ENCODE measurements around the gene CYLD. TPM values are rescaled to one million over a fixed set of nuclear protein-coding genes. Genes with fewer than 3 reads are reported as not detected.

The CYLD gene
- total RNA-seq, 2 donors from 2014 or later, result 28.1 to 30.2 TPM

DNA sequence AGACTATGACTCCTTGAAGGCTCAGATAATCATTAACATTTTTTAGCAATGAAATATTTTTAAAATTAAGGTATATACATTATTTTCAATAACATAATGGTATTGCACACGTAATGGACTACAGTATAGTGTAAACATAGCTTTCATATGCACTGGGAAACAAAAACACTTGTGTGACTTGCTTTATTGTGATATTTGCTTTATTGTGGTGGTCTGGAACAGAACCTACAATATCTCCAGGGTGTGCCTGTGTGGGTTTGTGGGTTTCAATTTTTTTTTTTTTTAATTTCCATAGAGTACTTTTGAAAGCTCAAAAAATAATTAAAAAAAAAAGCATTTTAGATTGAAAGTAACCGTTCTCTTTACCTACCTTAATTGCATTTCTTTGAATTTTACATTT, 25.3 kb downstream of the CYLD start:
- no peak for DNase-seq (ENCODE audit: low spot score)
- Histone ChIP-seq H3K27me3 (replicated peaks; ENCODE audit: insufficient read depth) (no peaks in the 10 kb centered on the region), H3K9me3 (no peaks in the 10 kb centered on the region), H3K4me1 (replicated peaks) (no peaks in the 10 kb centered on the region), H3K27ac (no peak overlapping the region), H3K36me3 (peaks cover 0 to 5% of the 10 kb centered on the region in 2 donors), H3K4me3 (no peak overlapping the region)
- intact Hi-C loops (cut with DNase I), result no loop called here
- WGBS, result 94% methylated on average over 2 of the region's 2 CpGs
- TF ChIP-seq POLR2A (IDR thresholded peaks at IDR 0.05) (no peak), POLR2AphosphoS5 (IDR thresholded peaks at IDR 0.05) (no peak)
- TF ChIP-seq, protein P1, sequence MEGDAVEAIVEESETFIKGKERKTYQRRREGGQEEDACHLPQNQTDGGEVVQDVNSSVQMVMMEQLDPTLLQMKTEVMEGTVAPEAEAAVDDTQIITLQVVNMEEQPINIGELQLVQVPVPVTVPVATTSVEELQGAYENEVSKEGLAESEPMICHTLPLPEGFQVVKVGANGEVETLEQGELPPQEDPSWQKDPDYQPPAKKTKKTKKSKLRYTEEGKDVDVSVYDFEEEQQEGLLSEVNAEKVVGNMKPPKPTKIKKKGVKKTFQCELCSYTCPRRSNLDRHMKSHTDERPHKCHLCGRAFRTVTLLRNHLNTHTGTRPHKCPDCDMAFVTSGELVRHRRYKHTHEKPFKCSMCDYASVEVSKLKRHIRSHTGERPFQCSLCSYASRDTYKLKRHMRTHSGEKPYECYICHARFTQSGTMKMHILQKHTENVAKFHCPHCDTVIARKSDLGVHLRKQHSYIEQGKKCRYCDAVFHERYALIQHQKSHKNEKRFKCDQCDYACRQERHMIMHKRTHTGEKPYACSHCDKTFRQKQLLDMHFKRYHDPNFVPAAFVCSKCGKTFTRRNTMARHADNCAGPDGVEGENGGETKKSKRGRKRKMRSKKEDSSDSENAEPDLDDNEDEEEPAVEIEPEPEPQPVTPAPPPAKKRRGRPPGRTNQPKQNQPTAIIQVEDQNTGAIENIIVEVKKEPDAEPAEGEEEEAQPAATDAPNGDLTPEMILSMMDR (IDR thresholded peaks at IDR 0.05), result no peak

DNA sequence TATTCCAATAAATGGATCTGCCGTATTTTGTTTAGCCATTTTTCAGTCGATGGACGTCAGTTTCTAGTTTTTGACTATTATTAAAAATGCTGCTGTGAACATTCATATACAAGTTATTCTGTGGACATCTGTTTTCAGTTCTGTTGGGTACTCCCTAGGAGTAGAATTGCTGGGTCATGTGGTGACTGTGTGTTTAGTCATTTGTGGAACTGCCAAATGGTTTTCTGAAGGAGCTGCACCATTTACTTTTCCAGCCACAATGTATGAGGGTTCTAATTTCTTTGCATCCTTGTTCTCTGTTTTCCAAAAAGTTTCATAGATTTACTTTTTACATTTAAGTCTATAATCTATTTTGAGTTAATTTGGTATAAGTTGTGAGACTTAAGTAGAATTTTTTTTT, 29.5 kb downstream of the CYLD start:
- intact Hi-C loops (cut with DNase I), result no loop called here
- Histone ChIP-seq H3K9me3 (no peaks in the 10 kb centered on the region), H3K36me3 (no peaks in the 10 kb centered on the region), H3K4me1 (replicated peaks) (no peaks in the 10 kb centered on the region), H3K4me3 (no peak overlapping the region), H3K27ac (no peak overlapping the region), H3K27me3 (replicated peaks; ENCODE audit: insufficient read depth) (no peaks in the 10 kb centered on the region)
- WGBS, result 94% methylated on average over 3 of the region's 3 CpGs
- TF ChIP-seq, protein P1 (IDR thresholded peaks at IDR 0.05), result no peak
- TF ChIP-seq POLR2AphosphoS5 (IDR thresholded peaks at IDR 0.05) (no peak), POLR2A (IDR thresholded peaks at IDR 0.05) (no peak)
- no peak for DNase-seq (ENCODE audit: low spot score)

DNA sequence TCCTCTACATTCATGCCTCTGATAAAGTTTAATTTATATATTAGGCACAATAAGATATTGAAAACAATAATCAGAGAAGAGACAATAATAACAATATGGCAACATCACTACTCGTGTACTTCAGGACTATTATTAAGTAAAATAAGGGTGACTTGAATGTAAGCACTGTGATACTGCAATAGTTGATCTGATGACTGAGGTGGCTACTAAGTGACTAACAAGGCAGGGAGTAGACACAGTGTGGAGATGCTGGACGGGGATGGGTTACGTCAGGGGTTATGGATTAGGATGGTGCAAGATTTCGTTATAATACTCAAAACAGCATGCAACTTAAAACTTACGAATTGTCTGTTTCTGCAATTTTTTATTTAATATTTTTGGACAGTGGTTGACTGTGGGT, 32.5 kb downstream of the CYLD start:
- H3K27me3 ChIP-seq (replicated peaks; ENCODE audit: insufficient read depth), result no peaks in the 10 kb centered on the region
- no peaks in the 10 kb centered on the region for H3K9me3 ChIP-seq
- no peaks in the 10 kb centered on the region for H3K36me3 ChIP-seq
- H3K4me1 ChIP-seq (replicated peaks), result no peaks in the 10 kb centered on the region
- DNase-seq (ENCODE audit: low spot score), result no peak
- no peak overlapping the region for H3K4me3 ChIP-seq
- intact Hi-C loops (cut with DNase I), result no loop called here
- WGBS, result 99% methylated on average over 5 of the region's 5 CpGs
- no peak overlapping the region for H3K27ac ChIP-seq
- TF ChIP-seq, protein P1 (IDR thresholded peaks at IDR 0.05), result no peak
- no peak for TF ChIP-seq POLR2AphosphoS5 (IDR thresholded peaks at IDR 0.05)
- no peak for TF ChIP-seq POLR2A (IDR thresholded peaks at IDR 0.05)

DNA sequence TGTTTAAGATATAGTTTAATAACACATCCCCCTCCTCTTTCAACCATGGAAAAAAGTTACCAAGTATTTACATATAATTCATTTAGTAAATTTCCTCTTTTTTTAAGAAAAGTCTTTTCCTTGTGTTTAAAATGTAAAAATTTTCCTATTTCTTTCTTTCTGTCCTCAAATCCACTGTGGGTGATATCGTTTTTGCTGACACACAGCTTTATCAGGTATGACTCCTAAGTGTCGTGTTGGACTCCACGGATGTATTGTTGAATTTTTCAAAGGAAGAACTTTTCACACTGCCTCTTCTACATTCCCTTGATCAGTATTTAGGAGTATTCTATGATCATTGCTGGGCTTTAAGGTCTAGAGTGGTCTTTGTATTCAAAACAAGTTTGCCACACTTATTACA, 33.1 kb downstream of the CYLD start:
- Histone ChIP-seq H3K4me1 (replicated peaks) (no peaks in the 10 kb centered on the region), H3K27me3 (replicated peaks; ENCODE audit: insufficient read depth) (no peaks in the 10 kb centered on the region), H3K27ac (no peak overlapping the region), H3K9me3 (no peaks in the 10 kb centered on the region), H3K4me3 (no peak overlapping the region), H3K36me3 (no peaks in the 10 kb centered on the region)
- intact Hi-C loops (cut with DNase I), result no loop called here
- no peak for DNase-seq (ENCODE audit: low spot score)
- WGBS, result 91% methylated on average over 3 of the region's 3 CpGs
- TF ChIP-seq, protein P1 (IDR thresholded peaks at IDR 0.05), result no peak
- TF ChIP-seq POLR2AphosphoS5 (IDR thresholded peaks at IDR 0.05), result no peak

DNA sequence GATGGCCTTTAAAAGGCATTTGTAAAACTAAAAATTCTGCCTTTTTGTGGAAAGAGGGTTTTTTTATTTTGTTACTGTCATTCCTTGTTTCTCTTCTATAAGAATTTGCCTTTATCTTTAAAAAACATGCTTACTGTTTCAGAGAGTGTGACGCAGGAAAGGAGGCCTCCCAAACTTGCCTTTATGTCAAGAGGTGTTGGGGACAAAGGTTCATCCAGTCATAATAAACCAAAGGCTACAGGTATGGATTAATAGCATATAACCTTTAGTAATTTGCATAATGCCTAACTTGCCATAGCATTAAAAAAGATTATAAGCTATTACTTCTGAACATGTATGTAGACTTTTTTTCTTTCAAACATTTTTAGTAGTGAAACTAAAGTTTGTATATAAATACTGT, 34.2 kb downstream of the CYLD start:
- intact Hi-C loops (cut with DNase I), result no loop called here
- no peaks in the 10 kb centered on the region for H3K4me1 ChIP-seq (replicated peaks)
- TF ChIP-seq POLR2A (IDR thresholded peaks at IDR 0.05) (no peak), POLR2AphosphoS5 (IDR thresholded peaks at IDR 0.05) (no peak)
- TF ChIP-seq, protein P1 (IDR thresholded peaks at IDR 0.05), result no peak
- DNase-seq (ENCODE audit: low spot score), result no peak
- no peaks in the 10 kb centered on the region for H3K9me3 ChIP-seq
- WGBS, result 85% methylated on average over 1 of the region's 1 CpG
- no peak overlapping the region for H3K4me3 ChIP-seq
- no peak overlapping the region for H3K27ac ChIP-seq
- H3K36me3 ChIP-seq, result no peaks in the 10 kb centered on the region
- no peaks in the 10 kb centered on the region for H3K27me3 ChIP-seq (replicated peaks; ENCODE audit: insufficient read depth)

All from prostate gland (tissue), 2 donors.